SU-DHL-6 (cell line): ENCODE measurements around the gene PPDPF.

Experiments
- H2AFZ ChIP-seq: fragments of 200-600 bp; sonication (generic); 2 replicates; pipeline ENCODE4 v1.6.1; 2014; ENCODE audit warnings: low read depth, mild to moderate bottlenecking, moderate library complexity, mixed read lengths, antibody characterized with exemption, low read length; ENCODE audit not compliant: severe bottlenecking
- H3F3A ChIP-seq: fragments of 200-600 bp; shearing (Covaris generic); 2 replicates; pipeline ENCODE4 v1.6.0; 2016; ENCODE audit warnings: antibody characterized with exemption, mild to moderate bottlenecking; ENCODE audit not compliant: insufficient read depth
- H3K27ac ChIP-seq: fragments of 200-600 bp; sonication (generic); 2 replicates; pipeline ENCODE4 v1.5.1; 2016; ENCODE audit warnings: low read depth, mild to moderate bottlenecking, low read length, moderate library complexity, mixed read lengths
- H3K27me3 ChIP-seq: fragments of 200-600 bp; sonication (generic), shearing (Covaris generic); 2 replicates; pipeline ENCODE4 v1.6.0; 2014; ENCODE audit warnings: mild to moderate bottlenecking, low read length
- H3K36me3 ChIP-seq: fragments of 200-600 bp; sonication (generic); 2 replicates; pipeline ENCODE4 v1.6.1; 2014; ENCODE audit warnings: mild to moderate bottlenecking, low read length, mixed read lengths
- H3K4me2 ChIP-seq: fragments of 300-600, 200-600 bp; shearing (Covaris generic), sonication (generic); 2 replicates; pipeline ENCODE4 v1.6.0; 2014; ENCODE audit warnings: low read length, low read depth, mild to moderate bottlenecking; ENCODE audit not compliant: poor library complexity, severe bottlenecking
- H3K4me3 ChIP-seq: fragments of 200-600 bp; sonication (generic); 2 replicates; pipeline ENCODE4 v1.5.1; 2014; ENCODE audit warnings: antibody characterized with exemption, low read length, mild to moderate bottlenecking, mixed read lengths; ENCODE audit not compliant: insufficient read depth, poor library complexity, severe bottlenecking
- H3K79me2 ChIP-seq: fragments of 200-600 bp; sonication (generic); 2 replicates; pipeline ENCODE4 v1.6.1; 2014; ENCODE audit warnings: mild to moderate bottlenecking, low read length, moderate library complexity; ENCODE audit not compliant: insufficient read depth
- H3K9ac ChIP-seq: fragments of 200-600 bp; sonication (generic); 2 replicates; pipeline ENCODE4 v1.7.0; 2014; ENCODE audit warnings: mild to moderate bottlenecking, low read length
- H3K9me2 ChIP-seq: fragments of 200-600 bp; sonication (generic); replicated peaks from 2 replicates; pipeline ENCODE4 v1.6.1; 2014; ENCODE audit warnings: low read length; ENCODE audit not compliant: insufficient read depth
- H3K9me3 ChIP-seq: fragments of 200-600 bp; sonication (generic); 2 replicates; pipeline ENCODE4 v1.6.1; 2014; ENCODE audit warnings: low read length, mixed read lengths; ENCODE audit not compliant: insufficient read depth
- H4K20me1 ChIP-seq: fragments of 200-600 bp; sonication (generic); 2 replicates; pipeline ENCODE4 v1.6.1; 2014; ENCODE audit warnings: low read depth, mild to moderate bottlenecking, antibody characterized with exemption, low read length, moderate library complexity, mixed read lengths
- CTCF ChIP-seq: fragments of 200-600 bp; sonication (generic); IDR thresholded peaks from one replicate; pipeline ENCODE4 v1.5.1; 2017; ENCODE audit warnings: antibody characterized with exemption, mild to moderate bottlenecking, low read length, moderate library complexity; ENCODE audit not compliant: insufficient read depth, poor library complexity, severe bottlenecking
- EZH2phosphoT487 ChIP-seq: fragments of 200-600 bp; sonication (generic), shearing (Covaris generic); conservative IDR thresholded peaks from 2 replicates; pipeline ENCODE4 v1.6.1; 2018; ENCODE audit warnings: mild to moderate bottlenecking, antibody characterized with exemption, low read length, moderate library complexity, mixed read lengths

Gene PPDPF

GRCh38 chr20:63487781-63488241 is 32.8 kb upstream of the PPDPF start:
- no peaks in the 10 kb centered on the region for H4K20me1 ChIP-seq
- no peak overlapping the region for H3K4me2 ChIP-seq
- no peak overlapping the region for H3K4me3 ChIP-seq
- H3K36me3 ChIP-seq: no peaks in the 10 kb centered on the region
- H3K79me2 ChIP-seq: no peaks in the 10 kb centered on the region
- H3K27me3 ChIP-seq: no peaks in the 10 kb centered on the region
- H3K9ac ChIP-seq: no peak overlapping the region
- H2AFZ ChIP-seq: no peak overlapping the region
- H3F3A ChIP-seq: no peaks in the 10 kb centered on the region
- H3K27ac ChIP-seq: no peak overlapping the region
- no peak for TF ChIP-seq EZH2phosphoT487
- no peak for TF ChIP-seq CTCF
- H3K9me3 ChIP-seq: no peaks in the 10 kb centered on the region
- no peaks in the 10 kb centered on the region for H3K9me2 ChIP-seq

GRCh38 chr20:63488315-63489251 is 32.0 kb upstream of the PPDPF start:
- no peak overlapping the region for H3K4me3 ChIP-seq
- no peak overlapping the region for H2AFZ ChIP-seq

GRCh38 chr20:63490416-63490815 is 30.1 kb upstream of the PPDPF start:
- Histone ChIP-seq H4K20me1 (no peaks in the 10 kb centered on the region), H3F3A (no peaks in the 10 kb centered on the region), H3K36me3 (no peaks in the 10 kb centered on the region), H3K9me3 (no peaks in the 10 kb centered on the region), H2AFZ (no peak overlapping the region), H3K79me2 (no peaks in the 10 kb centered on the region), H3K27me3 (no peaks in the 10 kb centered on the region), H3K4me2 (no peak overlapping the region), H3K9me2 (no peaks in the 10 kb centered on the region), H3K27ac (no peak overlapping the region), H3K9ac (no peak overlapping the region), H3K4me3 (no peak overlapping the region)
- TF ChIP-seq EZH2phosphoT487 (no peak), CTCF (no peak)

More at GRCh38 chr20:63488315-63489251, 32.0 kb upstream of the PPDPF start:
- H3K36me3 ChIP-seq: no peaks in the 10 kb centered on the region
- no peak for TF ChIP-seq CTCF
- TF ChIP-seq EZH2phosphoT487: no peak
- no peaks in the 10 kb centered on the region for H3F3A ChIP-seq
- no peak overlapping the region for H3K27ac ChIP-seq
- no peaks in the 10 kb centered on the region for H4K20me1 ChIP-seq
- no peaks in the 10 kb centered on the region for H3K9me2 ChIP-seq
- H3K79me2 ChIP-seq: no peaks in the 10 kb centered on the region
- H3K9me3 ChIP-seq: no peaks in the 10 kb centered on the region
- H3K9ac ChIP-seq: no peak overlapping the region
- no peak overlapping the region for H3K4me2 ChIP-seq
- no peaks in the 10 kb centered on the region for H3K27me3 ChIP-seq
